SU-DHL-6 (cell line): ENCODE measurements around the gene VSIG8.

ENCODE experiments used
- CTCF ChIP-seq: fragments of 200-600 bp; sonication (generic); IDR thresholded peaks from one replicate; pipeline ENCODE4 v1.5.1; 2017; ENCODE audit warnings: antibody characterized with exemption, mild to moderate bottlenecking, low read length, moderate library complexity; ENCODE audit not compliant: insufficient read depth, poor library complexity, severe bottlenecking
- EZH2phosphoT487 ChIP-seq: fragments of 200-600 bp; sonication (generic), shearing (Covaris generic); conservative IDR thresholded peaks from 2 replicates; pipeline ENCODE4 v1.6.1; 2018; ENCODE audit warnings: mild to moderate bottlenecking, antibody characterized with exemption, low read length, moderate library complexity, mixed read lengths

DNA sequence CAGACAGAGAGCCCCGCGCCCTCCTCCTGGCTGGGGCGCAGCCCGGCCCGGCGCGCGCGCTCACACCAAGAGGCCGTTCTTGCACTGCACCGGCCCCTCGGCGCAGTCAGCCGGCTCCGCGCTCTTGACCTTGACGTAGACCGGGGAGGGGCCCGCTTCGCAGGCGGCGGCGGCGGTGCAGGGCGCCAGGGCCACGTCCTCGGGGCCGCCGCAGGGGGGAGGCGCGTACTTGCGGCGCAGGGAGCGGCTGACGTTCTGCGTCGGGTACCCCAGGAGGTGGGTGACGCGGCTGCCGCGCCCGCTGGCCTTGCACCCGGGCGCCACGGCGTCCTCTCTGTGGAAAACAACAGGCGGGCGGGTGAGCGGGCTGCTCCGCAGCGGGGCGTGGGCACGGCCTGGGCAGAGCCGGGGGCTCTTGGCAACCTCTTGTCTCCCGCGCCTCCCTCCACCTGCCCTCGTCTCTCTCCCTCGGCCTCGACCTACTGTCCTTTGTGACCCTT, 7.7 kb downstream of the VSIG8 start:
- no peak for TF ChIP-seq CTCF
- no peak for TF ChIP-seq EZH2phosphoT487
